ENCODE measurements around the gene DGKZ.

The DGKZ gene

GRCh38 chr11:46345131-46345597 lies 2.1 kb upstream of the DGKZ start:
- no peak for TF ChIP-seq CTCF (conservative IDR thresholded peaks at IDR 0.05; ENCODE audit: control insufficient read depth, insufficient read depth, low read depth, low read length)
- H3K4me3 ChIP-seq (ENCODE audit: control insufficient read depth, low read depth, low read length): no peak overlapping the region
- no peak for DNase-seq (ENCODE audit: low read depth)

GRCh38 chr11:46345881-46346484 lies 1.3 kb upstream of the DGKZ start:
- DNase-seq (ENCODE audit: low read depth): no peak
- H3K4me3 ChIP-seq (ENCODE audit: control insufficient read depth, low read depth, low read length): no peak overlapping the region

GRCh38 chr11:46347637-46348311 lies 511 bp downstream of the DGKZ start:
- H3K4me3 ChIP-seq (ENCODE audit: control insufficient read depth, low read depth, low read length): peak overlapping the region; percentile 81
- TF ChIP-seq CTCF (conservative IDR thresholded peaks at IDR 0.05; ENCODE audit: control insufficient read depth, insufficient read depth, low read depth, low read length): no peak
- no peak for DNase-seq (ENCODE audit: low read depth)

More at GRCh38 chr11:46345881-46346484, 1.3 kb upstream of the DGKZ start:
- no peak for TF ChIP-seq CTCF (conservative IDR thresholded peaks at IDR 0.05; ENCODE audit: control insufficient read depth, insufficient read depth, low read depth, low read length)

GRCh38 chr11:46348566-46349401 lies 1.5 kb downstream of the DGKZ start:
- DNase-seq (ENCODE audit: low read depth): no peak
- H3K4me3 ChIP-seq (ENCODE audit: control insufficient read depth, low read depth, low read length): peak overlapping the region; percentile 81
- TF ChIP-seq CTCF (conservative IDR thresholded peaks at IDR 0.05; ENCODE audit: control insufficient read depth, insufficient read depth, low read depth, low read length): no peak

GRCh38 chr11:46350695-46351094 lies 3.4 kb downstream of the DGKZ start:
- no peak overlapping the region for H3K4me3 ChIP-seq (ENCODE audit: control insufficient read depth, low read depth, low read length)
- no peak for TF ChIP-seq CTCF (conservative IDR thresholded peaks at IDR 0.05; ENCODE audit: control insufficient read depth, insufficient read depth, low read depth, low read length)

GRCh38 chr11:46351148-46351547 lies 3.9 kb downstream of the DGKZ start:
- no peak overlapping the region for H3K4me3 ChIP-seq (ENCODE audit: control insufficient read depth, low read depth, low read length)
- TF ChIP-seq CTCF (conservative IDR thresholded peaks at IDR 0.05; ENCODE audit: control insufficient read depth, insufficient read depth, low read depth, low read length): no peak
- DNase-seq (ENCODE audit: low read depth): no peak

More at GRCh38 chr11:46350695-46351094, 3.4 kb downstream of the DGKZ start:
- DNase-seq (ENCODE audit: low read depth): no peak

All from fibroblast of mammary gland (primary cell).